ENCODE results near the gene SPC25. TPM values are rescaled to one million over a fixed set of nuclear protein-coding genes. Genes with fewer than 3 reads are reported as not detected.
A peak's percentile ranks its signal among the peaks of the same experiment; 100 is the strongest.
"Not testable (repeated sequence)": the region's sequence is repeated elsewhere in the genome, so short reads cannot be mapped to it uniquely, and the experiment has no call there.

SPC25 gene
- total and polyA plus RNA-seq, 4 experiments from 2014 or later = 0.33 TPM; not detected in 3

DNA sequence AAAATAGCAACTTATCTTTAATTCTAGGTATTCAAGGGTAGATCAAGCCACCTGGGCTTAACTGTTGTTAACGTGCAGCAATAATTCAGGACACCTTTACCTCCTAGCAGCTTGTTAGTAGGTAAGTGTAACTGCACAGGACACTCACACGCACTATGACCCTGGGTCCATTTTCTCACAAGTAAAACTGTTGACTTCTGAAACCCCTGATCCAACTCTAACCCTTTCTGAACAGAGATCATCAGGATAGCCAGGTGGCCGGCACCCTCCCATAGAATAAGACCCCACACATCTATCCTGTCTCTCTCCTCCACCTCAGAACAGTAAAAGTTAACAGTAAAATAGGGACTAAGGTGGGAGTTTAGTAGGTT, 610 bp downstream of the SPC25 start:
- peak overlapping the region; percentile 93 to 98 (median 94) for H3K4me3 Mint-ChIP-seq
- peaks cover 2 to 4% of the 10 kb centered on the region in 2 donors for H3K27me3 Mint-ChIP-seq
- CTCF ChIA-PET (ENCODE audit: partially characterized antibody) = no interaction called here
- POLR2A ChIA-PET (ENCODE audit: partially characterized antibody) = no interaction called here
- H3K4me1 ChIP-seq (ENCODE audit: insufficient read depth, low read length) = peaks cover 6% of the 10 kb centered on the region
- H3K27ac Mint-ChIP-seq = no peak overlapping the region
- intact Hi-C loops (cut with micrococcal nuclease) = loop anchor here (5.0 to 10.0 kb wide), 2 partner anchors 218 to 645 kb away; partner anchors contain the start of gene STK39
- peaks cover 6 to 12% (median 10%) of the 10 kb centered on the region in 4 donors for H3K4me1 Mint-ChIP-seq
- DNase-seq = no peak
- H3K36me3 Mint-ChIP-seq = peaks cover 0 to 2% of the 10 kb centered on the region in 2 donors
- no peaks in the 10 kb centered on the region for H3K9me3 ChIP-seq (ENCODE audit: control insufficient read depth in 1 of 2, low read length in 2 of 2)
- peak overlapping the region; percentile 38 to 58 for H3K4me3 ChIP-seq (ENCODE audit: low read length in 2 of 2)
- H3K36me3 ChIP-seq (ENCODE audit: insufficient read depth, low read length) = no peaks in the 10 kb centered on the region
- no peak overlapping the region for H3K27ac ChIP-seq (ENCODE audit: low read depth, low read length)
- H3K27me3 ChIP-seq (ENCODE audit: insufficient read depth, low read length) = no peaks in the 10 kb centered on the region
- no peaks in the 10 kb centered on the region for H3K9me3 Mint-ChIP-seq

DNA sequence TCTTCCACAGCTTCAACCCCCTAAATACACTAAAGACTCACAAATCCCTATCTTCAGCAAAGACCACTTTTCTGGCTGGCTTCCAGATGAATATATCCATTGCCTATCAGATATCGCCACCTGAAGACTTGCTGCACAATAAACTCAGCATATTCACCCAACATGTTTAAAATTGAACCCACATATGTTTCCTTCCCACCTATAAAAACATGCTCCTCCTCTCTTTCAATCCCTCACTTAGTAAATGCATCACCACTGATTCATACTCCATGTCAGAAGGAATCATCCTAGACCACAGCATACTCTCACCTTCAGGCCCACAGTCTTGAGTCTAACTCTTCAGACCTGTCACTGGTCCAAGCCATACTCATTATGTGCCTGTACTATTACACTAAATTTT, 5.3 kb downstream of the SPC25 start:
- Mint-ChIP-seq H3K36me3 (no peaks in the 10 kb centered on the region), H3K27me3 (no peaks in the 10 kb centered on the region), H3K4me3 (no peak overlapping the region), H3K4me1 (peaks cover 10 to 16% (median 14%) of the 10 kb centered on the region in 4 donors), H3K9me3 (no peaks in the 10 kb centered on the region), H3K27ac (no peak overlapping the region)
- no peak overlapping the region for H3K27ac ChIP-seq (ENCODE audit: low read depth, low read length)
- no peak for DNase-seq
- CTCF ChIA-PET (ENCODE audit: partially characterized antibody) = interaction anchor here (0.9 kb wide), 1 partner anchor 729 kb away, joined by 3 read pairs; no protein-coding TSS in a partner anchor
- H3K27me3 ChIP-seq (ENCODE audit: insufficient read depth, low read length) = no peaks in the 10 kb centered on the region
- no peaks in the 10 kb centered on the region for H3K36me3 ChIP-seq (ENCODE audit: insufficient read depth, low read length)
- H3K9me3 ChIP-seq (ENCODE audit: control insufficient read depth in 1 of 2, low read length in 2 of 2) = no peaks in the 10 kb centered on the region
- peaks cover 1% of the 10 kb centered on the region for H3K4me1 ChIP-seq (ENCODE audit: insufficient read depth, low read length)
- intact Hi-C loops (cut with micrococcal nuclease) = no loop called here
- no peak overlapping the region for H3K4me3 ChIP-seq (ENCODE audit: low read length in 2 of 2)
- POLR2A ChIA-PET (ENCODE audit: partially characterized antibody) = no interaction called here

DNA sequence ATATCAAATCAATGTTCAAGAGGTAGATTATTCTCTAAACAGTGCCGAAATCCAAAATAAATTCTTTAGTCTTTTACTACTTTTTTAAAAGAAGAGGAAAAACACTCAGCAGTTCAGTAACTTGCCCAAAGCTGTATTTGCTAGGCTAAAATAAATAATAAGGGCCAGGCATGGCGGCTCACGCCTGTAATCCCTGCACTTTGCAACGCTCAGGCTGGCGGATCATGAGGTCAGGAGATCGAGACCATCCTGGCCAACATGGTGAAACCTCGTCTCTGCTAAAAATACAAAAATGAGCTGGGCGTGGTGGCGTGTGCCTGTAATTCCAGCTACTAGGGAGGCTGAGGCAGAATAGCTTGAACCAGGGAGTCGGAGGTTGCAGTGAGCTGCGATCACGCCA, 8.1 kb downstream of the SPC25 start:
- intact Hi-C loops (cut with micrococcal nuclease); DNase-seq; H3K36me3 Mint-ChIP-seq; H3K27ac ChIP-seq (ENCODE audit: low read depth, low read length); H3K9me3 Mint-ChIP-seq; H3K4me1 ChIP-seq (ENCODE audit: insufficient read depth, low read length); POLR2A ChIA-PET (ENCODE audit: partially characterized antibody); H3K27ac Mint-ChIP-seq; H3K4me3 Mint-ChIP-seq; H3K27me3 ChIP-seq (ENCODE audit: insufficient read depth, low read length); H3K36me3 ChIP-seq (ENCODE audit: insufficient read depth, low read length); H3K9me3 ChIP-seq (ENCODE audit: control insufficient read depth in 1 of 2, low read length in 2 of 2); H3K4me3 ChIP-seq (ENCODE audit: low read length in 2 of 2); H3K27me3 Mint-ChIP-seq: not testable (repeated sequence)
- CTCF ChIA-PET (ENCODE audit: partially characterized antibody) = interaction anchor here (1.4 kb wide), 1 partner anchor 249 kb away, joined by 4 read pairs; no protein-coding TSS in a partner anchor
- H3K4me1 Mint-ChIP-seq = peaks cover 17 to 29% (median 18%) of the 10 kb centered on the region in 4 donors

DNA sequence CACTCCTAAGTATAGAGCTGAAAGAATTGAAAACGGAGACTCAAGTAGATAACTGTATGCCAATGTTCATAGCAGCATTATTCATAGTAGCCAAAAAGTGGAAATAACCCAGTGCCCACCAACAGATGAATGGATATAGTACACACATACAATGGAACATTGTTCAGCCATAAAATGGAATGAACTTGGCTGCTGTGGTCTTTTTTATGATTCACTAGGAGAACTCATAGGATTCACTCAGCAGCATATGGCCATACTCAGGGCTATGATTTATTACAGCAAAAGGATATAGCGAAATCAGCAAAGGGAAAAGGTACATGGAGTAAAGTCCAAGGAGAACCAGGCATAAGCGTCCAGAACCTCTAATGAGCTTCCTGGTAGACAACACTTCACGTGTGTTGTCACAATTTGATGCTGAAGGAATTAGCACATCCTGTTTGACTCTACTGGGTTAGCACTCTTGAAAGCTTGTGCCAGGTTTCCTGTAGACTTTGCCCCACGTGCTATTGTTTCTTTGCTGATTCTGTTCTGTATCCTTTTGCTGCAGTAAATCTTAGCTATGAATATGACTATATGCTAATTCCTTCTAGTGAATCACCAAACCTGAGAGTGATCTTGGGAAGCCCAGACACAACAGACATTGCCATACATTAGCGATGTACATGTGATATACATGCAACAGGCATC, 15.7 kb downstream of the SPC25 start:
- Mint-ChIP-seq H3K9me3 (no peaks in the 10 kb centered on the region), H3K27ac (no peak overlapping the region), H3K27me3 (no peaks in the 10 kb centered on the region), H3K4me1 (peaks cover 5 to 20% (median 11%) of the 10 kb centered on the region in 4 donors), H3K4me3 (no peak overlapping the region), H3K36me3 (no peaks in the 10 kb centered on the region)
- DNase-seq = no peak
- Histone ChIP-seq H3K36me3 (ENCODE audit: insufficient read depth, low read length) (no peaks in the 10 kb centered on the region), H3K9me3 (ENCODE audit: control insufficient read depth in 1 of 2, low read length in 2 of 2) (no peaks in the 10 kb centered on the region), H3K4me1 (ENCODE audit: insufficient read depth, low read length) (peaks cover 14% of the 10 kb centered on the region), H3K27me3 (ENCODE audit: insufficient read depth, low read length) (no peaks in the 10 kb centered on the region), H3K4me3 (ENCODE audit: low read length in 2 of 2) (no peak overlapping the region), H3K27ac (ENCODE audit: low read depth, low read length) (no peak overlapping the region)
- intact Hi-C loops (cut with micrococcal nuclease) = no loop called here
- POLR2A ChIA-PET (ENCODE audit: partially characterized antibody) = no interaction called here
- CTCF ChIA-PET (ENCODE audit: partially characterized antibody) = no interaction called here

DNA sequence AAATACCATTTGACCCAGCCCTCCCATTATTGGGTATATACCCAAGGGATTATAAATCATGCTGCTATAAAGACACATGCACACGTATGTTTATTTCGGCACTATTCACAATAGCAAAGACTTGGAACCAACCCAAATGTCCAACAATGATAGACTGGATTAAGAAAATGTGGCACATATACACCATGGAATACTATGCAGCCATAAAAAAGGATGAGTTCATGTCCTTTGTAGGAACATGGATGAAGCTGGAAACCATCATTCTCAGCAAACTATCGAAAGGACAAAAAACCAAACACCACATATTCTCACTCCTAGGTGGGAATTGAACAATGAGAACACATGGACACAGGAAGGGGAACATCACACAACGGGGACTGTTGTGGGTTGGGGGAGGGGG, 19.4 kb downstream of the SPC25 start:
- H3K36me3 Mint-ChIP-seq; intact Hi-C loops (cut with micrococcal nuclease); POLR2A ChIA-PET (ENCODE audit: partially characterized antibody); CTCF ChIA-PET (ENCODE audit: partially characterized antibody); H3K4me1 Mint-ChIP-seq; DNase-seq; H3K36me3 ChIP-seq (ENCODE audit: insufficient read depth, low read length); H3K27ac ChIP-seq (ENCODE audit: low read depth, low read length); H3K27me3 Mint-ChIP-seq; H3K4me3 Mint-ChIP-seq; H3K27me3 ChIP-seq (ENCODE audit: insufficient read depth, low read length); H3K4me1 ChIP-seq (ENCODE audit: insufficient read depth, low read length); H3K4me3 ChIP-seq (ENCODE audit: low read length in 2 of 2); H3K27ac Mint-ChIP-seq; H3K9me3 ChIP-seq (ENCODE audit: control insufficient read depth in 1 of 2, low read length in 2 of 2): not testable (repeated sequence)
- peaks cover 0 to 10% (median 0%) of the 10 kb centered on the region in 8 donors for H3K9me3 Mint-ChIP-seq

- H3K27me3 Mint-ChIP-seq; POLR2A ChIA-PET (ENCODE audit: partially characterized antibody); DNase-seq; CTCF ChIA-PET (ENCODE audit: partially characterized antibody); intact Hi-C loops (cut with micrococcal nuclease); H3K9me3 ChIP-seq (ENCODE audit: control insufficient read depth in 1 of 2, low read length in 2 of 2); H3K27me3 ChIP-seq (ENCODE audit: insufficient read depth, low read length); H3K27ac Mint-ChIP-seq; H3K36me3 ChIP-seq (ENCODE audit: insufficient read depth, low read length); H3K4me1 Mint-ChIP-seq; H3K27ac ChIP-seq (ENCODE audit: low read depth, low read length); H3K4me3 Mint-ChIP-seq; H3K36me3 Mint-ChIP-seq; H3K4me3 ChIP-seq (ENCODE audit: low read length in 2 of 2); H3K4me1 ChIP-seq (ENCODE audit: insufficient read depth, low read length): not testable (repeated sequence)
- H3K9me3 Mint-ChIP-seq = peaks cover 0 to 13% (median 0%) of the 10 kb centered on the region in 8 donors
Observed at GRCh38 chr2:168870369-168870768, 19.9 kb downstream of the SPC25 start.

GRCh38 chr2:168867164-168867563, 23.1 kb downstream of the SPC25 start:
- H3K36me3 ChIP-seq (ENCODE audit: insufficient read depth, low read length); POLR2A ChIA-PET (ENCODE audit: partially characterized antibody); intact Hi-C loops (cut with micrococcal nuclease); CTCF ChIA-PET (ENCODE audit: partially characterized antibody); DNase-seq; H3K4me1 ChIP-seq (ENCODE audit: insufficient read depth, low read length); H3K27ac Mint-ChIP-seq; H3K27me3 Mint-ChIP-seq; H3K27ac ChIP-seq (ENCODE audit: low read depth, low read length); H3K9me3 ChIP-seq (ENCODE audit: control insufficient read depth in 1 of 2, low read length in 2 of 2); H3K4me1 Mint-ChIP-seq; H3K27me3 ChIP-seq (ENCODE audit: insufficient read depth, low read length); H3K4me3 ChIP-seq (ENCODE audit: low read length in 2 of 2); H3K36me3 Mint-ChIP-seq; H3K4me3 Mint-ChIP-seq: not testable (repeated sequence)
- H3K9me3 Mint-ChIP-seq = peaks cover 0 to 16% (median 0%) of the 10 kb centered on the region in 8 donors
